Mammary epithelial cell (primary cell): Measurements from ENCODE around the gene XPO6.

Source experiments
- EZH2 ChIP-seq: IDR thresholded peaks from 2 replicates; pipeline ENCODE4 v1.6.1; 2012; ENCODE audit warnings: low read length, inconsistent platforms, borderline replicate concordance
- TF ChIP-seq, protein P1 (sequence below), 2 donors: IDR thresholded peaks in 1 of 2; conservative IDR thresholded peaks in 1 of 2; 2 replicates each; pipeline ENCODE4 v1.5.1; 2011 to 2012; ENCODE audit warnings: inconsistent platforms in 2 of 2, low read length in 2 of 2, mild to moderate bottlenecking in 2 of 2, control low read depth in 1 of 2, low read depth in 1 of 2; ENCODE audit not compliant: insufficient read depth in 1 of 2; ENCODE audit errors: extremely low read depth in 1 of 2

DNA sequence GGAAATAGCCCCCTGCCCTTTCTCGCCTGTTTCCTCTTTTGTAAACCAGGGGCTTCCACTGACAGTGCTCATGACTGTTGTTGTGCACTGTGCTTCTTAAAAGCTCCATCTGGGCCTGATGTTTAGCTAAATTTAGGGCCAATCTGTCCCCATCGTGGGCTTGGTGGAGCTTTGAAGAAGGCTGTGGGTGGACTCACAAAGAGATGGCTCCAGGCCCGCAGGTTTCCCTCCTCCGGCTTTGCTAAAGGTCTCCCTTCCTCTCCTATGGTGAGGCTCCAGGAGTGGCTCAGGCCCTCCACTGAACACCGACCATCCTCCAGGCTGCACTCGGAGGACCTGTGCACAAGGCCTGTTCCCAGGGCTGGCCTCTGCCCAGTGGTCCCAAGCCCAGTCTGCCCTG, 30.2 kb upstream of the XPO6 start:
- TF ChIP-seq, protein P1, sequence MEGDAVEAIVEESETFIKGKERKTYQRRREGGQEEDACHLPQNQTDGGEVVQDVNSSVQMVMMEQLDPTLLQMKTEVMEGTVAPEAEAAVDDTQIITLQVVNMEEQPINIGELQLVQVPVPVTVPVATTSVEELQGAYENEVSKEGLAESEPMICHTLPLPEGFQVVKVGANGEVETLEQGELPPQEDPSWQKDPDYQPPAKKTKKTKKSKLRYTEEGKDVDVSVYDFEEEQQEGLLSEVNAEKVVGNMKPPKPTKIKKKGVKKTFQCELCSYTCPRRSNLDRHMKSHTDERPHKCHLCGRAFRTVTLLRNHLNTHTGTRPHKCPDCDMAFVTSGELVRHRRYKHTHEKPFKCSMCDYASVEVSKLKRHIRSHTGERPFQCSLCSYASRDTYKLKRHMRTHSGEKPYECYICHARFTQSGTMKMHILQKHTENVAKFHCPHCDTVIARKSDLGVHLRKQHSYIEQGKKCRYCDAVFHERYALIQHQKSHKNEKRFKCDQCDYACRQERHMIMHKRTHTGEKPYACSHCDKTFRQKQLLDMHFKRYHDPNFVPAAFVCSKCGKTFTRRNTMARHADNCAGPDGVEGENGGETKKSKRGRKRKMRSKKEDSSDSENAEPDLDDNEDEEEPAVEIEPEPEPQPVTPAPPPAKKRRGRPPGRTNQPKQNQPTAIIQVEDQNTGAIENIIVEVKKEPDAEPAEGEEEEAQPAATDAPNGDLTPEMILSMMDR (conservative IDR thresholded peaks at IDR 0.05 in 1 of 2, IDR thresholded peaks at IDR 0.05 in 1 of 2; ENCODE audit: extremely low read depth in 1 of 2, insufficient read depth in 1 of 2, low read depth in 1 of 2, low read length in 2 of 2) = no peak
- no peak for TF ChIP-seq EZH2
